GM19397 (cell line): ENCODE results near the gene TSPAN4.

Source experiments
- ATAC-seq: cut with Tn5 transposase; IDR thresholded peaks from one replicate; pipeline ENCODE4 v1.9.1; 2021; ENCODE audit warnings: mild to moderate bottlenecking, moderate library complexity; ENCODE audit not compliant: unreplicated experiment

The TSPAN4 gene

GRCh38 chr11:882596-882995, 39.9 kb downstream of the TSPAN4 start:
- ATAC-seq = no peak

- no peak for ATAC-seq
Measured at GRCh38 chr11:883527-883926, 40.9 kb downstream of the TSPAN4 start.

GRCh38 chr11:884578-885070, 42.0 kb downstream of the TSPAN4 start:
- ATAC-seq = no peak

GRCh38 chr11:886568-886967, 43.9 kb downstream of the TSPAN4 start:
- ATAC-seq = no peak

- ATAC-seq = no peak
Measured at GRCh38 chr11:887589-887988, 44.9 kb downstream of the TSPAN4 start.

GRCh38 chr11:888310-889212, 45.9 kb downstream of the TSPAN4 start:
- no peak for ATAC-seq

GRCh38 chr11:889257-889656, 46.6 kb downstream of the TSPAN4 start:
- no peak for ATAC-seq

- ATAC-seq = no peak
Measured at GRCh38 chr11:889687-890475, 47.2 kb downstream of the TSPAN4 start.

- ATAC-seq = no peak
Measured at GRCh38 chr11:890794-891540, 48.3 kb downstream of the TSPAN4 start.

- no peak for ATAC-seq
Measured at GRCh38 chr11:893008-893654, 50.5 kb downstream of the TSPAN4 start.

- ATAC-seq = no peak
Measured at GRCh38 chr11:894575-895201, 52.0 kb downstream of the TSPAN4 start.

GRCh38 chr11:895331-896110, 52.9 kb downstream of the TSPAN4 start:
- no peak for ATAC-seq

GRCh38 chr11:897253-898142, 54.8 kb downstream of the TSPAN4 start:
- no peak for ATAC-seq

- ATAC-seq = no peak
Measured at GRCh38 chr11:898143-898511, 55.5 kb downstream of the TSPAN4 start.

- ATAC-seq = no peak
Measured at GRCh38 chr11:898540-899190, 56.0 kb downstream of the TSPAN4 start.

GRCh38 chr11:899724-900123, 57.1 kb downstream of the TSPAN4 start:
- no peak for ATAC-seq

- no peak for ATAC-seq
Measured at GRCh38 chr11:900545-900944, 57.9 kb downstream of the TSPAN4 start.
